WI38 (cell line): ENCODE data around the gene NMNAT1.

Experiments used
- H3K4me3 ChIP-seq: 2 replicates; pipeline ENCODE4 v1.5.1; 2011; ENCODE audit warnings: low read depth, mild to moderate bottlenecking, control low read depth, low read length
- TF ChIP-seq, protein P1 (sequence below): IDR thresholded peaks from 2 replicates; pipeline ENCODE4 v1.5.1; 2012; ENCODE audit warnings: low read depth, mild to moderate bottlenecking, control low read depth, low read length

The NMNAT1 gene

DNA sequence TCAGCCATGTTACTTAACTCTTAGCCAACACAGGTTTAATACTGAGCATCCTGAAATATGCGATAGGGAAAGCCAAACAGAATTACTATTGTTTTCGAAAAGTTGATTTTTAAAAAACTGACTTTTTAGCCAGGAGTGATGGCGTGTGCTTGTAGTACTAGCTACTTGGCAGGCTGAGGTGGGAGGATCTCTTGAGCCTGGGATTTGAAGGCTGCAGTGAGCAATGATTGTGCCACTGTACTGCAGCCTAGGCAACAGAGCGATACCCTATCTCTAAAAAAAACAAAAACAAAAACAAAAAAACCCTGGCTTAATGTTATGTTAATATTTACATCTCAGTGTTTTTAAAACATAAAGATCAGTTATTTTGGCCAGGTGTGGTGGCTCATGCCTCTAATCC lies 16.7 kb downstream of the NMNAT1 start:
- TF ChIP-seq, protein P1, sequence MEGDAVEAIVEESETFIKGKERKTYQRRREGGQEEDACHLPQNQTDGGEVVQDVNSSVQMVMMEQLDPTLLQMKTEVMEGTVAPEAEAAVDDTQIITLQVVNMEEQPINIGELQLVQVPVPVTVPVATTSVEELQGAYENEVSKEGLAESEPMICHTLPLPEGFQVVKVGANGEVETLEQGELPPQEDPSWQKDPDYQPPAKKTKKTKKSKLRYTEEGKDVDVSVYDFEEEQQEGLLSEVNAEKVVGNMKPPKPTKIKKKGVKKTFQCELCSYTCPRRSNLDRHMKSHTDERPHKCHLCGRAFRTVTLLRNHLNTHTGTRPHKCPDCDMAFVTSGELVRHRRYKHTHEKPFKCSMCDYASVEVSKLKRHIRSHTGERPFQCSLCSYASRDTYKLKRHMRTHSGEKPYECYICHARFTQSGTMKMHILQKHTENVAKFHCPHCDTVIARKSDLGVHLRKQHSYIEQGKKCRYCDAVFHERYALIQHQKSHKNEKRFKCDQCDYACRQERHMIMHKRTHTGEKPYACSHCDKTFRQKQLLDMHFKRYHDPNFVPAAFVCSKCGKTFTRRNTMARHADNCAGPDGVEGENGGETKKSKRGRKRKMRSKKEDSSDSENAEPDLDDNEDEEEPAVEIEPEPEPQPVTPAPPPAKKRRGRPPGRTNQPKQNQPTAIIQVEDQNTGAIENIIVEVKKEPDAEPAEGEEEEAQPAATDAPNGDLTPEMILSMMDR: no peak
- no peak overlapping the region for H3K4me3 ChIP-seq

- TF ChIP-seq, protein P1: no peak
- no peak overlapping the region for H3K4me3 ChIP-seq
Measured at GRCh38 chr1:9960706-9961562, 17.7 kb downstream of the NMNAT1 start.

DNA sequence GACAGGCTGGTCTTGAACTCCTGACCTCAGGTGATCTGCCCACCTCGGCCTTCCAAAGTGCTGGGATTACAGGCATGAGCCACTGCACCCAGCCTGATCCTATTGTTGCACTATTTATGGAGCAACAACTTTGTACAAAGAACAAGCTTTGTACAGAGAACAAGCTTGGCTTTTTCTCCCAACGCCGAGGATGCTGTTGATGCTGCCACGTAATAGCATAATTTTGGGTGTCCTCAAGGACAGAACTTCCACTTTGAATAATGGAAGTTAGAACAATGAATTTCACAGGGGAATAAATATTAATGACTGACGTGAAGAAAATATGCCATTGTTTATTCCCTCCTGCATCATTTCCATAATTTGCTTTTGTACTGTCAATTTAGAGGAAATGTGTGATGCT lies 41.0 kb downstream of the NMNAT1 start:
- TF ChIP-seq, protein P1: no peak

GRCh38 chr1:9985001-9985400 lies 41.7 kb downstream of the NMNAT1 start:
- TF ChIP-seq, protein P1: no peak
- no peak overlapping the region for H3K4me3 ChIP-seq

More for the DNA sequence above, 41.0 kb downstream of the NMNAT1 start:
- no peak overlapping the region for H3K4me3 ChIP-seq

DNA sequence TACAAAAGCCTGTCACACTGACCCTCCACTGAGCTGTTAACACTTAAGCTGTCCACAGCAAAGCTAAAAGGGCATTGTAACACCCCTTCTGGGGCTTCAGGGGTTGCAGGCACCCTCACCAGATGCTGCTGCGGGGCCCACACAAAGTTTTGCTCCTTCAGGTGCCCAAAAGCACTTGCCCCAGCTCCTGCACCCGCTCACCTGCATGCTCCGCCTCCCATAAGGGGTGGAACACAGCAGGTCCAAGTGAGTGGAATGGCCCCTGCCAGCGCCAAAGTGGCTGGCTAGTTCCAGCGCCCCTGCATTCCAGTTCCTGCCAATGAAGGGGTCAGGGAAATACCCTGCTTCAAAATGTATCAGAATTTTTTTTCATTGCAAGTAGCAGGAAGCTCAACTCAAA lies 46.5 kb downstream of the NMNAT1 start:
- H3K4me3 ChIP-seq: no peak overlapping the region
- TF ChIP-seq, protein P1: no peak

DNA sequence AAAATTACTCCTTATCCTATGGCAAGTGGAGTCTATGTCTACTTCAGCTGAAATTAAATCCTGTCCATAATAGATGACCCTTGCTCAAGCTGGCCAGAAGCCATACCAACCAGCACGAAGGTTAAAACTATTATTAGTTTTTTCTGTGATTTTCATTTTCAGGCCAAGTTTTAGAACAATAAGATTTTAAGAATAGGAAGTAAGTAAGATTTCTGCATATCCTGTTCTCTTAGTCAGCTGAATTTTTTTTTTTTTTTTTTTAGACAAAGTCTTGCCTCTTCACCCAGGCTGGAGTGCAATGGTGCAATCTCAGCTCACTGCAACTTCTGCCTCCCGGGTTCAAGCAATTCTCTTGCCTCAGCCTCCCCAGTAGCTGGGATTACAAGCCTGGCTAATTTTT lies 47.7 kb downstream of the NMNAT1 start:
- TF ChIP-seq, protein P1: no peak
- H3K4me3 ChIP-seq: no peak overlapping the region

DNA sequence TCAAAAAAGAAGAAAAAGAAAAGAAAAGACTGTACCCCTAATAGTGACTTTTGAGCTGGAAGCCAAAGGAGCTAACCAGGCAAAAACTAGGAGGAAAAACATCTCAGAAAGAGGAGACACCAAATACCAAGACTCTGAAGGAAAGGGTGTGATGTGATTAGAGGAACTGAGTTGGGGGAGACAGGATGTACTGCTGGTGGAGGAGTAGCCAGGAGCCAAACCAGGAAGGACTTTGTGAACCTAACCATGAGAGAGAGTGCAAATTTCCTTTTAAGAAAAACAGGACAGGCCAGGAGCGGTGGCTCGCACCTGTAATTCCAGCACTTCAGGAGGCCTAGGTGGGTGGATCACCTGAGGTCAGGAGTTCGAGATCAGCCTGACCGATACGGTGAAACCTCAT lies 49.6 kb downstream of the NMNAT1 start:
- no peak overlapping the region for H3K4me3 ChIP-seq
- TF ChIP-seq, protein P1: no peak
